Small intestine (tissue), 7 donors: ENCODE measurements around the gene RAD51B. TPM values are rescaled to one million over a fixed set of nuclear protein-coding genes. Genes with fewer than 3 reads are reported as not detected.

ENCODE experiments used
- DNase-seq, 2 donors: peaks; one replicate each; pipeline versions ENCODE4 v3.0.0 to v3.0.0-alpha.2; 2013
- FAIRE-seq: peaks from 2 replicates; lab custom pipeline; 2012; peaks lifted over from hg19 to GRCh38; lab: Jason Lieb, UNC
- H3K27ac ChIP-seq, 3 donors: one replicate each; pipeline ENCODE4 v1.5.1; 2013; ENCODE audit warnings: low read length in 2 of 3, mild to moderate bottlenecking in 2 of 3, control low read depth in 1 of 3, inconsistent platforms in 1 of 3, low read depth in 1 of 3, moderate library complexity in 1 of 3
- H3K27me3 ChIP-seq, 3 donors: one replicate each; pipeline ENCODE4 v1.6.1; 2013; ENCODE audit warnings: low read length in 3 of 3, inconsistent platforms in 1 of 3; ENCODE audit not compliant: control insufficient read depth in 3 of 3, insufficient read depth in 3 of 3
- H3K36me3 ChIP-seq, 3 donors: one replicate each; pipeline ENCODE4 v1.6.1; 2013; ENCODE audit warnings: low read length in 3 of 3, inconsistent platforms in 1 of 3, low read depth in 1 of 3, mild to moderate bottlenecking in 1 of 3, moderate library complexity in 1 of 3; ENCODE audit not compliant: control insufficient read depth in 3 of 3, insufficient read depth in 2 of 3
- H3K4me1 ChIP-seq, 3 donors: one replicate each; pipeline ENCODE4 v1.6.1; 2013; ENCODE audit warnings: low read length in 2 of 3, inconsistent platforms in 1 of 3, low read depth in 1 of 3, mild to moderate bottlenecking in 1 of 3, moderate library complexity in 1 of 3; ENCODE audit not compliant: control insufficient read depth in 3 of 3, insufficient read depth in 2 of 3
- H3K4me3 ChIP-seq, 3 donors: one replicate each; pipeline ENCODE4 v1.5.1; 2013; ENCODE audit warnings: low read length in 3 of 3, control low read depth in 1 of 3, inconsistent platforms in 1 of 3, low read depth in 1 of 3, mild to moderate bottlenecking in 1 of 3, moderate library complexity in 1 of 3
- H3K9me3 ChIP-seq, 2 donors: one replicate each; pipeline ENCODE4 v1.6.1; 2013; ENCODE audit warnings: low read depth in 1 of 2, low read length in 1 of 2; ENCODE audit not compliant: control insufficient read depth in 2 of 2, insufficient read depth in 1 of 2
- WGBS, 3 donors: extraction: QIAGEN DNeasy Blood & Tissue Kit; methylation state at CpG; one replicate each; pipeline ENCODE4 v1.1.7; 2013; 5-methylcytosine and 5-hydroxymethylcytosine counted together
- polyA plus RNA-seq, 4 donors: library from polyadenylated mRNA; stranded (reverse) in 3 of 4; unstranded in 1 of 4; fragments of 200-250 nt in 3 of 4; fragments of 120-200 nt in 1 of 4; gene quantifications; one replicate each; pipeline versions ENCODE4 v1.2.1 to v1.2.3, GENCODE V29; 2013
- donor health status: healthy with polysubstance abuse.
- donor health status: control.
- donor health status: control.
- donor health status: Bipolar disorder and iron deficiency.
- donor health status: healthy.

RAD51B gene
- polyA plus RNA-seq, 4 donors: 1.1 to 9.0 (median 4.1) TPM

DNA sequence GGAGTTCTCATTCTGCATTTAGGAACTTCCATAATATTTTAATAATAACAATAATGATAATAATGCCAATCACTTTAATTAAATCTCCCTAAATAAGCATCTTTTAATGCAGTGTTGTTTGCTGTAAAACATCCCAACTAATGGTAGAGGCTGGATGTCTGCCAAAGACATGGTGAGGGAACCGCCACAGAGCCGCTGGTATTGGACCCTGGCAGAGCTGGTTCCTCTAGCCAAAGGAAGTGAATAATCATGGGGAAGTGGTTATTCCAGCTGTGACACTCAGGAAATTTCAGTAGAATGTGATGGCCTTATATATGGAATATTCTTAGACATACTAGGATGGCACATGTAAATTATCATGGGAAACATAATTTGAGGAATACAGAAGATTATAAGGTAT is 490.0 kb downstream of the RAD51B start:
- peaks cover 0 to 20% (median 0%) of the 10 kb centered on the region in 3 donors for H3K4me1 ChIP-seq
- WGBS, 3 donors: 71 to 83% (median 79%) methylated on average over 2 of the region's 2 CpGs
- FAIRE-seq (no peak), DNase-seq (no peak)
- H3K36me3 ChIP-seq: no peaks in the 10 kb centered on the region
- H3K9me3 ChIP-seq: no peaks in the 10 kb centered on the region
- no peak overlapping the region for H3K27ac ChIP-seq
- H3K4me3 ChIP-seq: no peak overlapping the region
- H3K27me3 ChIP-seq: no peaks in the 10 kb centered on the region

DNA sequence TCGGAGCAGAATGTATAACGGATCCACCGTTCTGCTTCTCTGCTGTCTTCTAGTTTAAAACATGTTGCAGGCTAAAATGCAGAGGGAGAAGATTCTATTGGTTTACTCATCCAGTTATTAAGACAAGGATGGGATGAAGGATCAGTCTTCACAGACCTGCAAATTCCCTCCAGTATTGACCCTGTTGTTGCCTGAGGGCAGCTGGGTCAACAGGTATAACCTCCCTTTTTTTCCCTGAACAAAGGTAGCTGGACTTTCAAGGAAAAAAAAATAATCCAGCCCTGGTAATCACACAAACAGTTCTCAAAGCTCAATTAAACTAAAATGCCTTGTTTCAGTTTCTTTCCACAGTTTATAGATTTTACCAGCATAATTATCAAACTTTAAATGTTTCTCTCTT is 492.7 kb downstream of the RAD51B start:
- H3K4me3 ChIP-seq: no peak overlapping the region
- no peak overlapping the region for H3K27ac ChIP-seq
- DNase-seq (no peak), FAIRE-seq (no peak)
- H3K36me3 ChIP-seq: no peaks in the 10 kb centered on the region
- H3K9me3 ChIP-seq: no peaks in the 10 kb centered on the region
- peaks cover 0 to 10% (median 0%) of the 10 kb centered on the region in 3 donors for H3K4me1 ChIP-seq
- no peaks in the 10 kb centered on the region for H3K27me3 ChIP-seq
- whole genome bisulfite sequencing, 3 donors: 89 to 98% (median 98%) methylated on average over 3 of the region's 3 CpGs

DNA sequence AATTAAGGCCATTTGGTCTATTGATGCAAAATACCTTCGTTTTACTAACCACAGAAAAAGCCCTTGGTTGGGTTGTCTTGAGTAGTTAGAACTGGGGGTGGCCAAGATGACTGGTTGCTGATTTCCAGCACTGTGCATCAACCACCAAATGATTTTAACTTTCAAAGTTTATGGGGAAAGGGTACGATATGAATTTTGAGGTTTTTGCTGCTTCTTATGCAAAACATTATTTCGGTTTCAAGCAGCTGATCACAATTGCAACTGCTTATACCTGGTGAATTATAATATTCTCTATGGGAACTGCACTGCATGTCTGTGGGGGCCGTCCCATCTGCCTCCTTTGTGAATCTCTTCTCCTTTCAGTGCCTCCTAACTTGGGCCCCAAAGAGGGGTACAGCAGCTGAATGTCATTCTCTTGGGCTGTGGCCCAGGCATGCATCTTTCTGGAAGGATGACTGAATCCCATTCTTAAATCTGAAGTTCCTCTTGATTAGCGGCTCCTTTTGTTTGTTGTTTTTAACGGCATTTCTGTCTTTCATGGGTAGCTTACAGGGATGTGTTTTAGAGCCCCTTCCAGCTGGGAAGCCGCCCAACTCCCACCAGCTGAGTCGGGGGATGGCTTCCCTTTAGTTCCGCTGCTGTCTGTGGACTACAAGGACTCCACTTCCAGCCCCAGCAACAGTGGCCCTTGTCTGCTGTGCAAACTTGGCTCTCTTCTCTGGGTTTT is 493.5 kb downstream of the RAD51B start:
- Histone ChIP-seq H3K27ac (no peak overlapping the region), H3K9me3 (no peaks in the 10 kb centered on the region), H3K4me1 (peaks cover 0 to 2% (median 0%) of the 10 kb centered on the region in 3 donors), H3K4me3 (no peak overlapping the region), H3K36me3 (no peaks in the 10 kb centered on the region), H3K27me3 (no peaks in the 10 kb centered on the region)
- 80 to 90% (median 85%) methylated on average over 9 of the region's 9 CpGs for WGBS, 3 donors
- FAIRE-seq (no peak), DNase-seq (no peak)

DNA sequence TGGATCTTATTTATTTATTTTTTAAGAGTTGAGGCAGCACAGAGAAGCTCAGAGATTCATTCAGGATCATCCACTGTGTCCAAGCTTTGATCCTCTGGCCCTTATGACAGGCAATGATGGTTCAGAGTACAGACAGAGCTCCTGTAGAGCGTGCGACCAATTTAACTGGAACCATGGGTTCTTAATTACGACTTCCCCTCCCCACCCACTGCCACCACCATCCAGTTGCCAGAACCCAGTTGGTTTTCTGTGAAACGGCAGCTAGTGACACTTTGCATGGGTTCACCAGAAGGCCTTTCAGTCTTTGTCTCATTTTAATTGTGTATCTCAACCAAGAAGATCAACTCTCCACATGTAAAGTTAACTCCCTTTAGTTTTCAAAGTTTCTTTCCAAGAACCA is 495.1 kb downstream of the RAD51B start:
- H3K4me1 ChIP-seq: no peaks in the 10 kb centered on the region
- 91 to 93% (median 92%) methylated on average over 4 of the region's 4 CpGs for WGBS, 3 donors

GRCh38 chr14:68315081-68315480 is 495.5 kb downstream of the RAD51B start:
- H3K4me3 ChIP-seq: no peak overlapping the region
- no peak overlapping the region for H3K27ac ChIP-seq
- no peak for FAIRE-seq
- no peaks in the 10 kb centered on the region for H3K9me3 ChIP-seq
- 87 to 97% (median 93%) methylated on average over 3 of the region's 3 CpGs for WGBS, 3 donors
- no peaks in the 10 kb centered on the region for H3K4me1 ChIP-seq
- no peaks in the 10 kb centered on the region for H3K27me3 ChIP-seq
- H3K36me3 ChIP-seq: no peaks in the 10 kb centered on the region
- no peak for DNase-seq

More for the DNA sequence above, 495.1 kb downstream of the RAD51B start:
- no peak for FAIRE-seq
- Histone ChIP-seq H3K27ac (no peak overlapping the region), H3K27me3 (no peaks in the 10 kb centered on the region), H3K9me3 (no peaks in the 10 kb centered on the region), H3K36me3 (no peaks in the 10 kb centered on the region), H3K4me3 (no peak overlapping the region)
- no peak for DNase-seq

GRCh38 chr14:68316078-68316868 is 496.7 kb downstream of the RAD51B start:
- H3K9me3 ChIP-seq: no peaks in the 10 kb centered on the region
- H3K36me3 ChIP-seq: no peaks in the 10 kb centered on the region
- no peaks in the 10 kb centered on the region for H3K4me1 ChIP-seq
- H3K4me3 ChIP-seq: no peak overlapping the region
- DNase-seq (no peak), FAIRE-seq (peak; percentile 30)
- H3K27ac ChIP-seq: no peak overlapping the region
- 95 to 98% (median 97%) methylated on average over 7 of the region's 7 CpGs for WGBS, 3 donors
- H3K27me3 ChIP-seq: no peaks in the 10 kb centered on the region

DNA sequence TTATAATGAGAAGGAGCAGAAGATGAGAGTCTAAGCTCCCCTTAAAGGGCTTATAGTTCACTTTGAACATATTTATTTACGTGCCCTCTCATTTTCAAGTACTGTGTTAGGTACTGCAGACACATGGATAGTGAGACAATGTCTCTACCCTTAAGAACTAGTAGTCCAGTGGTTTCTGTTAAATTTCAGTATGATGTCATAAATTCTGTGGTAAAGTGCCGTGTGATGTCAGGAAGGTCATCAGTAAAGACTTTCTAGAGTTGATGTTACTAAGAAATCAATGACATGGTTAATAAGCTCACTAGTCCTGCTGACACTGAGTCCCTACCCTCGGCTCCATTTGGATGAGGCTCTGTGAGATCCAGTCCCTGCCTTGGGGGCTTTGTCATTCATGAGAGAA is 497.7 kb downstream of the RAD51B start:
- FAIRE-seq (no peak), DNase-seq (no peak)
- WGBS, 3 donors: 90 to 94% (median 92%) methylated on average over 3 of the region's 3 CpGs
- no peak overlapping the region for H3K4me3 ChIP-seq
- H3K9me3 ChIP-seq: no peaks in the 10 kb centered on the region
- H3K36me3 ChIP-seq: no peaks in the 10 kb centered on the region
- H3K4me1 ChIP-seq: no peaks in the 10 kb centered on the region
- H3K27me3 ChIP-seq: no peaks in the 10 kb centered on the region
- no peak overlapping the region for H3K27ac ChIP-seq

DNA sequence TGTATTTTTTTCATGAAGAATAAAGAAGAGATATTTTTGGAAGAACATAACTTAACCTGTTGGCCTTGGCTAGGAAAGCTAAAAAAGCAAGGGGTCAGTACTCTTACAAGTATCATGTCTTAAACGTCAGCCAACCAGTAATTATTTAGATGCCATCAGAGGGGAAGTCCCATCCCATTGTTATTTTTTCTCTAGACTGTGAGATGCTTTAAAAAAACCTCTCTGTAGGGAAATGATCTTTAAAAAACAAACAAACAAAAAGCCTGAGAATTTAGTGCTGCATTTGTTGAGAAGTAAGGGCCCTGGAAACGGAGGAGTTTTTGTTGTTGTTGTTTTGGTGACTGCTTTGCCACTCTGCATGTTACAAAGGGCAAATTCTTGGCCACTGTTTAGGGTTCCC is 499.2 kb downstream of the RAD51B start:
- Histone ChIP-seq H3K4me1 (no peaks in the 10 kb centered on the region), H3K9me3 (no peaks in the 10 kb centered on the region), H3K27ac (no peak overlapping the region), H3K36me3 (no peaks in the 10 kb centered on the region), H3K27me3 (no peaks in the 10 kb centered on the region), H3K4me3 (no peak overlapping the region)
- WGBS, 3 donors: 65 to 84% (median 77%) methylated on average over 2 of the region's 2 CpGs
- FAIRE-seq (no peak), DNase-seq (no peak)
